H9 (cell line): ENCODE results near the gene EAF2. TPM values are rescaled to one million over a fixed set of nuclear protein-coding genes. Genes with fewer than 3 reads are reported as not detected.

ENCODE experiments used
- DNase-seq: peaks from one replicate; pipeline ENCODE4 v3.0.0-alpha.2; 2017
- H2AFZ ChIP-seq: one replicate; pipeline ENCODE4 v1.6.1; 2013; ENCODE audit warnings: mild to moderate bottlenecking, low read length, control low read depth, moderate library complexity
- H2AK5ac ChIP-seq: 2 replicates; pipeline ENCODE4 v1.6.1; 2013; ENCODE audit warnings: low read length, control low read depth, mixed read lengths; ENCODE audit not compliant: insufficient read length
- H2BK120ac ChIP-seq: one replicate; pipeline ENCODE4 v1.6.1; 2013; ENCODE audit warnings: low read depth, mild to moderate bottlenecking, low read length, control low read depth, inconsistent platforms; ENCODE audit not compliant: poor library complexity, severe bottlenecking
- H2BK12ac ChIP-seq: 2 replicates; pipeline ENCODE4 v1.6.1; 2013; ENCODE audit warnings: low read length, control low read depth, mixed read lengths, low read depth; ENCODE audit not compliant: insufficient read length
- H2BK15ac ChIP-seq: 2 replicates; pipeline ENCODE4 v1.6.1; 2013; ENCODE audit warnings: low read depth, low read length, control low read depth
- H2BK20ac ChIP-seq: one replicate; pipeline ENCODE4 v1.6.1; 2013; ENCODE audit warnings: low read depth, mild to moderate bottlenecking, low read length, control low read depth, inconsistent platforms; ENCODE audit not compliant: poor library complexity, severe bottlenecking
- H2BK5ac ChIP-seq: 2 replicates; pipeline ENCODE4 v1.6.1; 2013; ENCODE audit warnings: low read length, control low read depth, mixed read lengths; ENCODE audit not compliant: insufficient read length
- H3K14ac ChIP-seq: 2 replicates; pipeline ENCODE4 v1.6.1; 2013; ENCODE audit warnings: low read length, control low read depth; ENCODE audit not compliant: insufficient read depth
- H3K18ac ChIP-seq: 2 replicates; pipeline ENCODE4 v1.6.1; 2013; ENCODE audit warnings: low read depth, mild to moderate bottlenecking, mixed read lengths, low read length, control low read depth; ENCODE audit not compliant: insufficient read length
- H3K23ac ChIP-seq: 2 replicates; pipeline ENCODE4 v1.6.1; 2013; ENCODE audit warnings: low read length, control low read depth, mixed read lengths, low read depth; ENCODE audit not compliant: insufficient read length
- H3K23me2 ChIP-seq: 2 replicates; pipeline ENCODE4 v1.6.1; 2013; ENCODE audit warnings: low read depth, mild to moderate bottlenecking, mixed read lengths, low read length, control low read depth; ENCODE audit not compliant: insufficient read length, poor library complexity, severe bottlenecking
- H3K27ac ChIP-seq: 2 replicates; pipeline ENCODE4 v1.5.1; 2013; ENCODE audit warnings: low read length, control low read depth, mixed read lengths, low read depth; ENCODE audit not compliant: insufficient read length
- H3K27me3 ChIP-seq: 2 replicates; pipeline ENCODE4 v1.6.1; 2013; ENCODE audit warnings: low read length, control low read depth, inconsistent platforms; ENCODE audit not compliant: insufficient read depth
- H3K4ac ChIP-seq: 2 replicates; pipeline ENCODE4 v1.6.1; 2013; ENCODE audit warnings: low read depth, mild to moderate bottlenecking, control low read depth, inconsistent platforms, low read length, moderate library complexity
- H3K4me1 ChIP-seq: 2 replicates; pipeline ENCODE4 v1.6.1; 2013; ENCODE audit warnings: low read length, control low read depth, inconsistent platforms; ENCODE audit not compliant: insufficient read depth
- H3K4me2 ChIP-seq: 2 replicates; pipeline ENCODE4 v1.6.1; 2013; ENCODE audit warnings: low read length, control low read depth, mixed read lengths; ENCODE audit not compliant: insufficient read length, insufficient read depth
- H3K56ac ChIP-seq: 2 replicates; pipeline ENCODE4 v1.6.1; 2013; ENCODE audit warnings: low read depth, mild to moderate bottlenecking, mixed read lengths, low read length, control low read depth; ENCODE audit not compliant: insufficient read length
- H3K79me1 ChIP-seq: 2 replicates; pipeline ENCODE4 v1.6.1; 2013; ENCODE audit warnings: low read depth, mild to moderate bottlenecking, moderate library complexity, low read length, control low read depth, inconsistent platforms; ENCODE audit not compliant: insufficient read depth, poor library complexity, severe bottlenecking
- H3K79me2 ChIP-seq: 2 replicates; pipeline ENCODE4 v1.6.1; 2013; ENCODE audit warnings: low read length, control low read depth, inconsistent platforms; ENCODE audit not compliant: insufficient read depth
- H3K9ac ChIP-seq: 2 replicates; pipeline ENCODE4 v1.6.1; 2013; ENCODE audit warnings: low read length, control low read depth, mixed read lengths; ENCODE audit not compliant: insufficient read length; ENCODE audit errors: extremely low read depth
- H3K9me3 ChIP-seq: one replicate; pipeline ENCODE4 v1.6.1; 2013; ENCODE audit warnings: low read depth, low read length, inconsistent platforms; ENCODE audit not compliant: control insufficient read depth
- H3T11ph ChIP-seq: one replicate; pipeline ENCODE4 v1.6.1; 2013; ENCODE audit warnings: mild to moderate bottlenecking, low read length, control low read depth, inconsistent platforms
- H4K20me1 ChIP-seq: one replicate; pipeline ENCODE4 v1.6.1; 2013; ENCODE audit not compliant: control insufficient read depth, insufficient read length, insufficient read depth
- H4K5ac ChIP-seq: 2 replicates; pipeline ENCODE4 v1.6.1; 2013; ENCODE audit warnings: low read depth, mild to moderate bottlenecking, mixed read lengths, low read length, control low read depth; ENCODE audit not compliant: insufficient read length
- H4K8ac ChIP-seq: replicated peaks from 2 replicates; pipeline ENCODE4 v1.6.1; 2013; ENCODE audit warnings: low read length, control low read depth, mixed read lengths, low read depth; ENCODE audit not compliant: insufficient read length
- H4K91ac ChIP-seq: 2 replicates; pipeline ENCODE4 v1.6.1; 2013; ENCODE audit warnings: low read depth, mild to moderate bottlenecking, moderate library complexity, mixed read lengths, low read length, control low read depth; ENCODE audit not compliant: insufficient read length
- H3K27ac Mint-ChIP-seq, 3 experiments: 2 replicates in 2 of 3; 3 replicates in 1 of 3; pipeline ENCODE4 v1.8.0; 2020 to 2021; ENCODE audit warnings: mixed read lengths in 3 of 3, mild to moderate bottlenecking in 1 of 3, moderate library complexity in 1 of 3
- H3K27me3 Mint-ChIP-seq: 2 replicates; pipeline ENCODE4 v1.8.0; 2021; ENCODE audit warnings: low read depth, mild to moderate bottlenecking, moderate library complexity, mixed read lengths
- H3K36me3 Mint-ChIP-seq, 3 experiments: 2 replicates in 2 of 3; 3 replicates in 1 of 3; pipeline ENCODE4 v1.8.0; 2020 to 2021; ENCODE audit warnings: low read depth in 3 of 3, mixed read lengths in 3 of 3; ENCODE audit not compliant: insufficient read depth in 1 of 3
- H3K4me1 Mint-ChIP-seq, 2 experiments: 2 replicates each; pipeline ENCODE4 v1.8.0; 2020; ENCODE audit warnings: mixed read lengths in 2 of 2
- H3K4me3 Mint-ChIP-seq, 2 experiments: 2 replicates in 1 of 2; 3 replicates in 1 of 2; pipeline ENCODE4 v1.8.0; 2020 to 2021; ENCODE audit warnings: mild to moderate bottlenecking in 2 of 2, mixed read lengths in 2 of 2, moderate library complexity in 1 of 2
- H3K9me3 Mint-ChIP-seq, 2 experiments: 2 replicates in 1 of 2; 3 replicates in 1 of 2; pipeline ENCODE4 v1.8.0; 2020; ENCODE audit warnings: mild to moderate bottlenecking in 2 of 2, mixed read lengths in 2 of 2, moderate library complexity in 1 of 2
- total RNA-seq: library from RNA; stranded (reverse); gene quantifications from 2 replicates; pipeline ENCODE4 v1.2.1, GENCODE V29; 2021
- TF ChIP-seq, protein P1 (sequence below): fragments of 200-600 bp; sonication (generic); conservative IDR thresholded peaks from 3 replicates; pipeline ENCODE4 v1.8.0; 2021; ENCODE audit warnings: antibody characterized with exemption, mild to moderate bottlenecking

Gene EAF2
- total RNA-seq, 1 experiment from 2014 or later: 4.3 TPM

DNA sequence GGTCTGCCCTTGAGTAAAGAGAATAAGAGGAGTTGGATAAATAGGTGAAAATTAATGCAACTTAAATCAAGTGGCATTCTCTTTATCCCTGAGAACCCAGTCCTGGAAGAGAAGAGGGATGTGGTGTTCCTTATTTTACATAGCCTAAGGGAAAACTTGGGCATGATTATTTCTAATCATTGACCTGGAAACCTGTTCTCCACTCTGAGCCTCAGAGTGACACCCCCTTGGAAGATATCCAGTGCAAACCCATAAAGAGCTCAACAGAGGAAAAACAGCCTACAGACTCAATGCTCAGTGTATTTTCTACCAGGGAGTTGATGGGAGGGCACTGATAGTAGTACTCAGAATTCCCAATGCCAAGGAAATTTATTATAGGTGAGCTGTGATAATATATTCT is 81.2 kb downstream of the EAF2 start:
- no peaks in the 10 kb centered on the region for H3K27me3 ChIP-seq
- H3K9me3 ChIP-seq: no peaks in the 10 kb centered on the region
- H3K56ac ChIP-seq: no peak overlapping the region
- DNase-seq: no peak
- H3K27ac ChIP-seq: no peak overlapping the region
- Mint-ChIP-seq H3K4me1 (peaks cover 10 to 11% of the 10 kb centered on the region in 2 experiments), H3K27me3 (no peaks in the 10 kb centered on the region), H3K36me3 (no peaks in the 10 kb centered on the region), H3K27ac (no peak overlapping the region), H3K9me3 (no peaks in the 10 kb centered on the region; a peak in 1 of 5 replicates), H3K4me3 (no peak overlapping the region)
- H3K9ac ChIP-seq: no peak overlapping the region
- no peak overlapping the region for H2BK5ac ChIP-seq
- no peak overlapping the region for H2AFZ ChIP-seq
- H4K5ac ChIP-seq: no peak overlapping the region
- no peak overlapping the region for H4K8ac ChIP-seq
- no peak overlapping the region for H4K91ac ChIP-seq
- no peak overlapping the region for H2AK5ac ChIP-seq
- TF ChIP-seq, protein P1, sequence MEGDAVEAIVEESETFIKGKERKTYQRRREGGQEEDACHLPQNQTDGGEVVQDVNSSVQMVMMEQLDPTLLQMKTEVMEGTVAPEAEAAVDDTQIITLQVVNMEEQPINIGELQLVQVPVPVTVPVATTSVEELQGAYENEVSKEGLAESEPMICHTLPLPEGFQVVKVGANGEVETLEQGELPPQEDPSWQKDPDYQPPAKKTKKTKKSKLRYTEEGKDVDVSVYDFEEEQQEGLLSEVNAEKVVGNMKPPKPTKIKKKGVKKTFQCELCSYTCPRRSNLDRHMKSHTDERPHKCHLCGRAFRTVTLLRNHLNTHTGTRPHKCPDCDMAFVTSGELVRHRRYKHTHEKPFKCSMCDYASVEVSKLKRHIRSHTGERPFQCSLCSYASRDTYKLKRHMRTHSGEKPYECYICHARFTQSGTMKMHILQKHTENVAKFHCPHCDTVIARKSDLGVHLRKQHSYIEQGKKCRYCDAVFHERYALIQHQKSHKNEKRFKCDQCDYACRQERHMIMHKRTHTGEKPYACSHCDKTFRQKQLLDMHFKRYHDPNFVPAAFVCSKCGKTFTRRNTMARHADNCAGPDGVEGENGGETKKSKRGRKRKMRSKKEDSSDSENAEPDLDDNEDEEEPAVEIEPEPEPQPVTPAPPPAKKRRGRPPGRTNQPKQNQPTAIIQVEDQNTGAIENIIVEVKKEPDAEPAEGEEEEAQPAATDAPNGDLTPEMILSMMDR: no peak
- no peaks in the 10 kb centered on the region for H3K4me1 ChIP-seq
- H3K4ac ChIP-seq: no peak overlapping the region
- no peak overlapping the region for H3K4me2 ChIP-seq
- H2BK12ac ChIP-seq: no peak overlapping the region
- no peak overlapping the region for H2BK120ac ChIP-seq
- no peaks in the 10 kb centered on the region for H3K23me2 ChIP-seq
- no peaks in the 10 kb centered on the region for H4K20me1 ChIP-seq
- H2BK15ac ChIP-seq: no peak overlapping the region
- no peak overlapping the region for H3K18ac ChIP-seq
- no peak overlapping the region for H3K23ac ChIP-seq
- no peak overlapping the region for H3T11ph ChIP-seq
- no peak overlapping the region for H2BK20ac ChIP-seq
- H3K79me2 ChIP-seq: no peaks in the 10 kb centered on the region
- H3K79me1 ChIP-seq: no peaks in the 10 kb centered on the region
- H3K14ac ChIP-seq: no peak overlapping the region
